ENCODE results near the gene IQSEC1.

DNA sequence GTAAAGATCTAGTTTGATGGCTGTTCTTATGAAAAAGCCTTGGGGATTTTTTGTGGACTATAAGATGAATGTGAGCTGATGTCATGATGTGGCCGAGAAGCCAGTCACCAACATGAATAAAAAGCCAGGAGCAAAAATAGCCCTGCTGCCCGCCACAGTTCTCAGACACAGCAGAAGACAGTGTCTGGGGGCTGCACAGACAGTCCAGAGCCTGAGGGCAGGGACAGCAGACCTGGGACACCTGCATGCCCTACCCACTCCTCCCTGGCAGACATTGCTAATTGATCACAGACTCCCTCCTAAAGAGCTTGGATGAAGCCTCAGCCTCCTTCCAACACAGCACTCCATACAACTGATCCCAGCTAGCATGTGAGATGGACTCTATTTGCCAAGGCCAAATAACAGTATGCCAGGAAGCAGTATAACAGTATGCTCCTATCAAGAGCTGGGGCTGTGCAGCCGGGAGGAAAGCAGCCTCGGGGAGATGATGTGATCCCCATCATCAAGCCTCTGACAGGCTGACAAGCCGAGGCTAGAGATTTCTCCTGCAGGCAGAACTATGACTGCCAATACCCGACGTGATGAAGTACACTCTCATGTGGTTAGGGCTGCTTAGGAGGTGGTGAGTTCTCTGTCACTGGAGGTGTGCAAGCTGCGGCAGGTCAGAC lies 126.4 kb downstream of the IQSEC1 start:
- TF ChIP-seq, protein P1, sequence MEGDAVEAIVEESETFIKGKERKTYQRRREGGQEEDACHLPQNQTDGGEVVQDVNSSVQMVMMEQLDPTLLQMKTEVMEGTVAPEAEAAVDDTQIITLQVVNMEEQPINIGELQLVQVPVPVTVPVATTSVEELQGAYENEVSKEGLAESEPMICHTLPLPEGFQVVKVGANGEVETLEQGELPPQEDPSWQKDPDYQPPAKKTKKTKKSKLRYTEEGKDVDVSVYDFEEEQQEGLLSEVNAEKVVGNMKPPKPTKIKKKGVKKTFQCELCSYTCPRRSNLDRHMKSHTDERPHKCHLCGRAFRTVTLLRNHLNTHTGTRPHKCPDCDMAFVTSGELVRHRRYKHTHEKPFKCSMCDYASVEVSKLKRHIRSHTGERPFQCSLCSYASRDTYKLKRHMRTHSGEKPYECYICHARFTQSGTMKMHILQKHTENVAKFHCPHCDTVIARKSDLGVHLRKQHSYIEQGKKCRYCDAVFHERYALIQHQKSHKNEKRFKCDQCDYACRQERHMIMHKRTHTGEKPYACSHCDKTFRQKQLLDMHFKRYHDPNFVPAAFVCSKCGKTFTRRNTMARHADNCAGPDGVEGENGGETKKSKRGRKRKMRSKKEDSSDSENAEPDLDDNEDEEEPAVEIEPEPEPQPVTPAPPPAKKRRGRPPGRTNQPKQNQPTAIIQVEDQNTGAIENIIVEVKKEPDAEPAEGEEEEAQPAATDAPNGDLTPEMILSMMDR (optimal IDR thresholded peaks at IDR 0.05 in 1 of 3, IDR thresholded peaks at IDR 0.05 in 1 of 3, conservative IDR thresholded peaks at IDR 0.05 in 1 of 3; ENCODE audit: extremely low read depth in 1 of 3, insufficient read depth in 2 of 3, low read length in 3 of 3), result no peak
- TF ChIP-seq EZH2 (IDR thresholded peaks at IDR 0.05; ENCODE audit: low read length), result no peak
